D721Med (cell line): Measurements from ENCODE around the gene PAX3.

Source experiments
- DNase-seq: peaks from one replicate; pipeline ENCODE4 v3.0.0; 2011; ENCODE audit warnings: low spot score; ENCODE audit not compliant: insufficient read length
- FAIRE-seq: peaks from 2 replicates; lab custom pipeline; 2011; peaks lifted over from hg19 to GRCh38; lab: Jason Lieb, UNC
- TF ChIP-seq, protein P1 (sequence below): IDR thresholded peaks from 2 replicates; pipeline ENCODE4 v1.5.1; 2012; ENCODE audit warnings: mild to moderate bottlenecking, control low read depth; ENCODE audit not compliant: insufficient read depth; ENCODE audit errors: missing control alignments

The PAX3 gene

DNA sequence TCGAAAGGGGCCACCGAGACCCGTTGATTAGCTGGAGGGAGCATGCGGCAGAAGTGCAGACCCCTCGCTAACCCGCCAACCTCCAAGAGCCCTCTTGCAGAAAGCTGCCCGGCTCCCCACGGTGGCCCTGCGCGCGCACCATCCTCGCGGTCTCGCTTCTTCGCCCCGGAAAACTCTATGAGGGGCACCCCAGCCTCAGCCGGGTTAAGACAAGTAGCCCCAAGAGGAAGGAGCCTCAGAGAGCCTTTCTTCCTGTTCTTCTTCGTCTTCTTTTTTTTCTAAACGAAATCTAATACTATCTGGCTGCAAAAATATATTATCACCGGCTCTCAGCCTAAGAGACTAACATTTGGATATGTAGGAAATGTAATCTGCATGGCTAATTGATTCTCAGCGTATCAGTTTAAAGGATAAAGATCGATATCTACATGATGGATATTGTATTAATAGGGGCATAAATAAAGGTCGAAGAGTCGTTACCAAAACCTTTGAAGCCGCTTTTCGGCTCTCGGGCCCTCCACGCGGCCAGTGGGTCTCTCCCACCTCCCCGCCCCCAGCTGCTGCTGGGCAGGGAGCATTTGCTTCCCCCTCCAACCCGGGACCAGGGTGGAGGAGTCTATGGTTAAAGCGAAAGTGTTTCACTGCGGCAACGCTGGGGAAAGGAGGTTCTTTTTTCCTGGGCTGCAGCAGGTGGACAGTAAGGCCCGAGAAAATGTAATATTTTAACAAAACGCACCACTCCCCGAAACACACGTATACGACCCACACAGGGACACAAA lies 6.1 kb upstream of the PAX3 start:
- TF ChIP-seq, protein P1, sequence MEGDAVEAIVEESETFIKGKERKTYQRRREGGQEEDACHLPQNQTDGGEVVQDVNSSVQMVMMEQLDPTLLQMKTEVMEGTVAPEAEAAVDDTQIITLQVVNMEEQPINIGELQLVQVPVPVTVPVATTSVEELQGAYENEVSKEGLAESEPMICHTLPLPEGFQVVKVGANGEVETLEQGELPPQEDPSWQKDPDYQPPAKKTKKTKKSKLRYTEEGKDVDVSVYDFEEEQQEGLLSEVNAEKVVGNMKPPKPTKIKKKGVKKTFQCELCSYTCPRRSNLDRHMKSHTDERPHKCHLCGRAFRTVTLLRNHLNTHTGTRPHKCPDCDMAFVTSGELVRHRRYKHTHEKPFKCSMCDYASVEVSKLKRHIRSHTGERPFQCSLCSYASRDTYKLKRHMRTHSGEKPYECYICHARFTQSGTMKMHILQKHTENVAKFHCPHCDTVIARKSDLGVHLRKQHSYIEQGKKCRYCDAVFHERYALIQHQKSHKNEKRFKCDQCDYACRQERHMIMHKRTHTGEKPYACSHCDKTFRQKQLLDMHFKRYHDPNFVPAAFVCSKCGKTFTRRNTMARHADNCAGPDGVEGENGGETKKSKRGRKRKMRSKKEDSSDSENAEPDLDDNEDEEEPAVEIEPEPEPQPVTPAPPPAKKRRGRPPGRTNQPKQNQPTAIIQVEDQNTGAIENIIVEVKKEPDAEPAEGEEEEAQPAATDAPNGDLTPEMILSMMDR: no peak
- no peak for FAIRE-seq
- no peak for DNase-seq

DNA sequence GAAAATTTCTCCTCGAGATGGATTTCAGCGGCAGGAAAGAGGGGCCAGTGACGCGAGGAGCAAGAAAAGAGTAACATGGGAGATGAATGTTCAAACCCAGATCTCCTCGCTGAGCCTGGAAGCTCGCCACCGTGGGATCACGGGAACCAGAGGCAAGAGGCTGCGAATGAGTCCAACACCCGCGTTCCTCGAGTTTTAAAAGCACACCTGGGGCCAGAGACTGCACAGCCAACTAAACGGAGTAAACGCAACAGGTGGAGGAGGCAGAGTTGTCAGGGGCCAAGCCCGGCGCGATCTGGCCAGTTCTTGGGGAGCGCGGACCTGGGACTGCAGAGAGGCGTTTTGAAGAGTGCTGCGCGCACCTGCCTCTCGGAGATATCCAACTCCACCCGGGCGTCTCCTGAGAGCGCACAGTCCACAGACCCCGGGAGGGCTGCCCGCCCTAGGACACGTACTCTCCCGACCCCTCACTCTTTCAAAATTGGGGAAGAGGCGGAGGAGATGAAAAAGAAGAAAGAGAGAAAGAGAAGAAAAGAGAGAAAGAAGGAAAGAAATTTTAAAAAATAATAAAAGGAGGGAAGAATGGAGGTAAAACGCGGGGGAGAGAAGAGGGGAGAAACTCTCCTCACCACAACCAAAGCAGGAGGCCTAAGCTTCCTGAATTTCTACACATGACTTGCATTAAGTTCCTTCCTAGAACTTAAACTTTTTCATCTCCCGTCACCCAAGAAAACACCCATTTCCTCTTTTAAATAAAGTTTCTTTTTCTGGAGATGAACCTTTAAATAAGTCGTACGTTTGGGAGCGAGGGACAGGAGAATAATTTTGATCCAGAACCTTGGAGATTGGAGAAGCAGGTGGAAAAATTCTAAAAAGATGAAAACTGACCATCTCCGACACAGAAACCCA lies 5.3 kb upstream of the PAX3 start:
- DNase-seq (no peak), FAIRE-seq (no peak)
- TF ChIP-seq, protein P1: no peak

DNA sequence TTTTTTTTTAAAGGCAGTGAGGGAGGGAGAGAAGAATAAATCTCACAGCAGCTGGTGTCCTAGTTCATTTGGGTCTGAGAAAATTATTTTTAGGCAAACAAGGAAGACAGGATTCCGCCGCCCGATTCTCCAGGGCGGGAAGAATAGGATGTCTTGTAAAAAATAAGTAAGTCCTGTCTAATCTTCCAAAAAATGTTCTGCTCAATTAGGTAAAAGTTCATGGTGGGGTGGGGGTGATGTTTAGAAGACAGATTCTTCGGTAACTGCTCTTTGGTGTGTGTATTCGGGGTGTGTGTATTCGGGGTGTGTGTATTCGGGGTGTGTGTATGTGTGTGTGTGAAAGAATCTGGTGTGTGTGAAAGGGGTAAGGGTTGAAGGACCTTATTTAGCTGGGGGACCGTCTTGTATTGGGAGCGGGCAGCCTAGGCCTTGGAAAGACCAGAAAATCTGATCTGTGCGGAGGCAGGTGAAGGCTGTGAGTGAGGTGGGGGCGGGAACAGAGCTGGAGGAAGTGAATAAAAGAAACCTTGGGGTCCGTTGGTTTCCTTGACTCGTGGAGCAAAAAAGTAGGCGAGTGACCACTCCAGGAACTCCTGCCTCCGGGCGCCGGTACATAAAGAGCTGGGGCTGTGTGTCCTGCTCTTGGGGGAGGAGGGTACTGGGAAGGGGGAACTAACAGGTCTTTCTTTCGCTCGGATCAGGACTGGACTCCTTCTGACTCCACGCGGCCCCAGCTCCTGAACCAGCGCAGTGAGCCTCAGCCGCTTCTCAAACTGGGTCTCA lies 4.4 kb upstream of the PAX3 start:
- TF ChIP-seq, protein P1: no peak
- no peak for FAIRE-seq
- no peak for DNase-seq

DNA sequence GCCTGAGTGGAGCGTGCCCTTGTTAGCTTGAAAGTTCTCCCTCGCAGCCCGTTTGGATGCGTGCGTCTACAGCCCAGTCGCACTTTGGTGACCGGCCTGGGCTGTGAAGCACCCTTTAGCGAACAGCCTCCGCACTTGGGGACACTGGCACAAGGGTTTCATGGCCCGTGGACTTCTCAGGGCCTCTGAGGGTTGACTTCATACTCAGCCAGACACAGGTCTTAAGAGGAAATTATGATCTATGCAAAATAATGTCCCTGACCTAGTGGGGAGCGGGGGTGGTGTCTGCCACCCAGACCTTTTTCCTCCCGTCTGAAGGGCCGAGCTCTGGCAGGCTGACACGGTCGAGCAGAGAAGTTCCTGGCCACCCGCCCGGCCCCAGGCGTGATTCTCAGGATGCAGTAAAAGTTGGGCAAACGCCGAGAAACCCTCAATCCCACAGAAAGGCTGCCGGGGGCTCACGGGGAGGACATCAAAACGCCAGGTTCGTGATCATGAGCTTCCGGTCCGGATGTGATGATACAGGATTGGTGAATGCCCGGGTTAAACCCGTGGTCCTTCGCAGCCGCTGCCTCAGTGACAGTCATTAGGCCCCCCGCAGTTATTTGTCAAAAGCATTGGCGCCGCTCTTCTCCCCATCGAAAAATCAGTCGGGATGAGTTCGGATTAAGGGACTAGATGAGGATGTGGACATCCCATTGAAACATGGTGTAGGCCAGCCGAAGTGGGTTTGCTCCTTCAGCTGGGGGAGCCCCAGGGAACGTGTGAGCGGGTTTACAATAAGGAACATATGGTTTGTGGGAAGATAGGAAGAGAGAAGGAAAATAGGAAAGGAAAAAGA lies 3.6 kb upstream of the PAX3 start:
- TF ChIP-seq, protein P1: no peak
- no peak for DNase-seq
- FAIRE-seq: no peak

DNA sequence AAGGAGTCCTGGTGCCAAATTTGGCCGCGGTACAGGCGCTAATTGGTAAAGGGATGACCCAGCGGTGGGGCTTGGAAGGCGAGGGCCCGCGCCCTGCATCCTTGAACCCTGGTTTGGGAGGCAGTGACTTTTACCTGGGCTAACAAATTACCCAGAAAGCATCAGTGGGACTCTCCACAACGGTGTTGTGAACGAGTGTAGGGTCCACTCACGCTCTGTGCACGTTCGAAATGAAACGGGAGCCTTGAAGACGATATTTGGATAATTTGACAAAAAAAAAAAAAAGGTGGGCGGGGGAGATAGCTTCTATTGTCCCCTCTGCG lies 3.0 kb upstream of the PAX3 start:
- FAIRE-seq (no peak), DNase-seq (no peak)
- TF ChIP-seq, protein P1: no peak

DNA sequence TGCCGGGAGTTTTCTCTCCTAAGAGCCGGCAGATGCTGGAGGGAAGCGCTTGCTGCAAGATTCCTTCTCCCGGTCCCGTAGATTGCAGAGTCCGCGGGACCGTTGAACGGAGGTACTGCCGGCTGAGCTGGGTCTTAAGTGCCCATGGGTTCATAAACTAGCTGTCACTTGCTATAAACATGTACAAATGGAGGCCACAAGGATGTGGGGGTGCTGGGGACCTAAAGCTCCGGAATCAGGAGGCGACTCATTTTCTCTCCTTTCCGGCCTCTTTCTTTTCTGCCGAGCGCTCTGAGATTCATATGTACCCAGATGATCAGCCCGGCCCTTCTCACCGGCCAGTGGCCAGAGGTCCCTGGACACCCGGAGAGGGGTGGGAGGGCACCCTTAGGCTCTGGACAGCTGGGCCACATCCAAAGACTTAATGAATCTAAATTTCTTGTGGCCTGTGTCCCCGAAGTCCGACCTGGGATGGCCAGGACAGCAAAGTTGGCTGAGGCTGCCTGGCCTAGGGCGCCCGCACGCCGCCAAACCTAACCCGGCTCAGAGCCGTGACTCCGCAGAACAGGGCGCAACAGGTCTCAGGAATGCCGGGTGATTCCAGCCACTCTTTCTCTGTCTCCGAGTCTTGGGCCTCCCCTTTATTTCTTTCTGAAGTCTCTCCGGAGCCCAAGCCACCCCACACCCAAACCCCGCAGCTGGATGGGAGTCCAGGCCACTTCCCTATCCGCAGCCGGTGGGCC lies 2.4 kb upstream of the PAX3 start:
- FAIRE-seq (no peak), DNase-seq (no peak)
- TF ChIP-seq, protein P1: no peak
